SKM-1 treated with dmso at 0.1 percent for 144 hours (cell line): Measurements from ENCODE around the gene DNAJC5G.
A peak's percentile ranks its signal among the peaks of the same experiment; 100 is the strongest.
"Not testable (repeated sequence)": the region's sequence is repeated elsewhere in the genome, so short reads cannot be mapped to it uniquely, and the experiment has no call there.

Experiments used
- DNase-seq: peaks from one replicate; lab custom pipeline; 2025; ENCODE audit not compliant: unreplicated experiment; lab: John Stamatoyannopoulos, UW

Gene DNAJC5G

GRCh38 chr2:27307545-27308358 lies 32.5 kb downstream of the DNAJC5G start:
- DNase-seq, result no peak

DNA sequence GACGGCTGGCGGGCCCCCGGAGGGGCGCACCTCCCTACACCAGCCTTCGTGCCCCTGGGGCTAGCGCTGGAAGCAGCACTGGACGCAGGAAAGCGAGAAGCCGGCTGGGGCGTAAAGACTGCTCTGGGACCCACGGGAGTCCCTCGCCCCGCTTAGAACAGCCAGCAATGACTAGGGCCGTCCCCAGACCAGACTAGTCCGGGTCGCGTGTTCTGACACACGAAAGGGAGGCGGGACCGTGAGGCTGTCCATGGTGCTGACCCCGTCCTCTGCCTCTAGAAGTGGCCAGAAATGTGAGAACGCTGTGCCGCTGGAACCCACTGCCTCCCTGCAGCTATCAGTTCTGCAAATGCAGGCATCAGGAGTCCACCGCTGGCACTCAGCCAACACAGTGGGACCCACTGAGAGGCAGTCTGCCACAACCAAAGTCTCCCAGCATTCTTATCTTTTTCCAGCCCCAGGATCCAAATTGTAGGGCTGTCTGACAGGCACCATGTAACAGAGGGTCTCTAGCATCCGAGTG lies 33.2 kb downstream of the DNAJC5G start, which contains the start of gene UCN:
UCN (minus strand) TSS at position 87 of the 523 bp plus-strand sequence. CDS start 550 bp downstream, outside the sequence.
- no peak for DNase-seq

- DNase-seq, result no peak
These were observed 34.4 kb downstream of the DNAJC5G start for GRCh38 chr2:27309651-27310050.

DNA sequence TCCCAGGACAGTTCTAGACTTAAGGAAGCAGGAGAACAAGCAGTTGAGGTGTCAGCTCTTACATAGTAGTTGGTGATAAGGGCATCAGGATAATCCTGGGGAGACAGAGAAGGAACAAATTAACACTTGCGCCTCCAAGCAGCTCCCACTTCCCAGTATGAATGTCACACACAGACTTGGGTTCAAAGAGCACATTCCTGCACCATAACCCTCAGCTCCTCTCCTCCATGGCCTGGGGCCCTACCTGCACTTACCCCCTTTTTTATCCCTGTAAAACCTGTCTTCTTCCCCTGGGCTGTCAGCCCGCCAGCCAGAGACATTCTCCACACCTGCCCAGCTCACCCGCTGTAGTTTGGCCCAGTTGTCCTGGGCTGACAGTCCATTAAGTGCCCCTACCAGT lies 36.9 kb downstream of the DNAJC5G start:
- no peak for DNase-seq

- DNase-seq, result no peak
These were observed 38.8 kb downstream of the DNAJC5G start for GRCh38 chr2:27313882-27314645.

GRCh38 chr2:27314709-27315108 lies 39.5 kb downstream of the DNAJC5G start:
- no peak for DNase-seq

GRCh38 chr2:27315122-27315521 lies 39.9 kb downstream of the DNAJC5G start:
- no peak for DNase-seq

GRCh38 chr2:27316655-27317412 lies 41.6 kb downstream of the DNAJC5G start:
- no peak for DNase-seq

DNA sequence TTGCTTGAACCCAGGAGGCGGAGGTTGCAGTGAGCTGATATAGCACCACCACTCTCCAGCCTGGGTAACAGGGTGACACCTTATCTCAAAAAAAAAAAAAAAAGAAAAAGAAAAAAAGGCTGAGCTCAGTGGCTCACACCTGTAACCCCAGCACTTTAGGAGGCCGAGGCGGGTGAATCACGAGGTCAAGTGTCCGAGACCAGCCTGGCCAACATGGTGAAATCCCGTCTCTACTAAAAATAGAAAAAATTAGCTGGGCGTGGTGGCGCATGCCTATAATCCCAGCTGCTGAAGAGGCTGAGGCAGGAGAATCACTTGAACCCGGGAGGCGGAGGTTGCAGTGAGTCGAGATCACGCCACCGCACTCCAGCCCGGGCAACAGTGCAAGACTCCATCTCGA lies 44.6 kb downstream of the DNAJC5G start:
- DNase-seq, result not testable (repeated sequence)

DNA sequence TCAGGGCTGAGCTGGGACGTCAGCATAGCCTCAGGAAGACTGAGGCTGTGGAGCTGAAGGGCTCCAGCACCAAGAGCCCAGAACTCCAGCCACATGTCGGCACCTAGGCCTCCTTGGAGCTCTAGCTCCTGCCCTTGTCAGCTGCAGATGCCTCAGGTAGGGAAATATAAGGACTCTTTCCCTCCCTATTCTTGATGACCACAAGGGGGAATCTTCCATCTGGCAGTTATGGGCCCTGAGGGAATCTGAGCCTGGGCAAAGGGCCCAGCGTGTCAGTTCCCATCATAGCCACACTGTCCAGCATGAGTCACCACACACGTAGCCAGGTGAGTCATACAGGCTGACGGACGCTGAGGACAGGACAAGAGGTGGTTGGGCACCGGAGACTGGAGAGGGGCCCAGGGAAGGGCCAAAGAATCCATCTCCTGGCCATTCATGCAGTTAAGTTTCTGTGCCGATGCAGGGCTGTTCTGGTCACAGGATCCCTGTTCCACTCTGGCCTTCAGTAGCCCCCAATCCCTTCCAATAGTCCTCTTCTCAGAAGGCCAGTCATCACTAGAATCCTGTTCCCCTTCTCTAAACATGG lies 45.8 kb downstream of the DNAJC5G start:
- DNase-seq, result no peak

DNA sequence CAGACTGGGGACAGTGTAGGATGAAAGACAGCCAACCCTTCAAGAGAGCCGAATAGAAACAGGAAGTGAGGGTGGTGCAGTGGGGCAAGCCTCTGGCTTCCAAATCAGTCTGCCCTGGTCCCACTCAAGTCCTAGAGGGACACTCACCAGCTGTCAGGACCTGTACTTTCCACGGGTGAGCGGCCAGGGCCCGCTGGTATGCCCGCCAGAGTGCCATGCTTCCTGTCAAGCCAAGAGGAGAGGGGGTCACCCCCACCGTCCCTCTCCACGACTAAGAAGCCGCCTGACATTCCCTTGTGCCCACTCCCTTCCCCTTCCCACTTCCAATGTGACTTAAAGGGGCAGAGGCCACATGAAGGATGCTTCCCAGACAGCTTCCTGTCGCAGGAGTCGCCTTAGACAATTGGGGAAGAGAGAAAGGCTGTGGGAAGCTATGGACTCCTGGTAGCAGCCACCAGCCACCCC lies 47.1 kb downstream of the DNAJC5G start:
- DNase-seq, result peak; percentile 22

GRCh38 chr2:27322766-27323595 lies 47.7 kb downstream of the DNAJC5G start, which contains the start of gene MPV17:
MPV17 (minus strand) TSS chr2:27323097; CDS start chr2:27322517, 580 bp downstream.
- peak; percentile 82 for DNase-seq

DNA sequence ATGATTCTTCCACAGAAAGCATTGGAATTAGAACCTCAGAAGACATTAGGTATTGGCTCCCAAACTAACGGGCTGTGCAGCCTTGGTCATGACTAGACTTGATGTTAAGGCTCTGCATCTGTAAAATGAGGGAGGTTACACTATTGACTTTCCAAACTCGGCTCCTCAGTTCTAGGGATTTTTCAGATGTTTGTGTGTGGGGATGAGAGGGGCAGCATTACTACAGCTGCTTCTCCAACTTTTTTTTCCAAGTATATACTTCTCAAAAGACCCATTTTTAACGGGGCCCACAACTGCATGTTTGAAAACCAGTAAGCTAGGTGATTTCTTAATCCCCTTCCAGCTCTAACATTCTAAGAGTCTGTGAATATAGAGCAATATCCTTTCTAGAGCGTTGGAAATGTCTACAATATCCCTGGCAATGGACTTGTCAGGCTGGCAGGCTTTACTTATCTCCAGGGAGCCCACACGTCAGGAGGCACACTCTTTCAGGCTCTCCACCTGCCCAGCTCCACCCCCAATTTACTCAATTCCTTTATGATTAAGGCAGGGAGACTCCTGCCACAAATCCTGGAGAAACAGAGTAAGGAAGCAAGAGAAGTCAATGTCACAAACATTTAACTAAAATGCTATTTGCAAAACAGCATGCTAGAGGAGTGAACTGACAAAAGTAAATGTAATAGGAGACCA lies 48.5 kb downstream of the DNAJC5G start:
- no peak for DNase-seq

DNA sequence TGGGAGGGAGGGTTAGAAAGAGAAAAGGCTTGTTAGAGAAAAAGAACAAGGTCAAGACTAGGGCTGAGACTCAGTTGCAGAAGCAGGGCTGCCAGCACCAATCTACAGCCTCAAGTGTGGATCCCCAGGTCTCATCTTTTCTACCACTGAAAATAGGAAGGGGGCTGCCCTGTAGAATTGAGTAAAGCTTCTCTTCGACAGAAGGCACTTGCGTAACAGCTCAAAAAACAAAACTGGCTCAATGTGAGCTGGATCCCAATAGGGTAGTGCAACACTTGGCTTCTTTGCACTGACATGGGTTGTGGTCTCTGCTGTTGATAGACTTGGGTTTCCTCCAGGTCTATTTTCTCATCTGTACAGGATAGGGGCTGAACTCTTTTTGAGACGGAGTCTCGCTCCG lies 49.5 kb downstream of the DNAJC5G start:
- DNase-seq, result no peak
